ENCODE data around the gene HOXB6.
A peak's percentile ranks its signal among the peaks of the same experiment; 100 is the strongest.

Gene HOXB6

DNA sequence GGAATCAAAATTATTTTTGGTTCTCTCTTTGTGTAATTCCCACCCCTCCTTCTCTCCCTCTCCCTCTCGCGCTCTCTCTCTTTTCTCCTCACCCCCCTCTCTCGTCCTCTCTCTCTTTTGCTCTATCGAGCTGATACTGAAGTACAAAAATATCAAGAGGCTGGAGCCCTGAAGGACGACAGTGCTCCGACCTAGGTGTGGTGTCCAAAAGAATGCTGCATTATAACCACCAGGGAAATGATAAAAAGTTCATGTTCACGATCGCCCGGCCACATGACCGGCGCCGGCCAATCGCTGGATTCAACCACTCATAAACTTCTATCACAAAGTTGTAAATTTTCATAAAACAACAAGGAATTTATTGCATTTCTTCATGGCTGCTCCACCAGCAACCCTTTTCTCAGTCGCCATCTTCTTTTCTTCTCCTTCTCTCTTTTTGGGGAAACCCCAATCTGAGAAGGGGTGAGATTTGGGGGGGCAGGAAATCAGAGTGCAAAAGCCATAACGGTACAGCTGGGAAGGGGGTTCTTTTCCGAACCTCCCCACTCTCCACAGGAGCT is at the start of gene HOXB6:
Gene HOXB6, minus strand, starts transcription at position 217 of the 560 bp plus-strand sequence. CDS start 6,836 bp downstream, outside the sequence.
- no peak for DNase-seq

- DNase-seq, result no peak
Observed at GRCh38 chr17:48649741-48650140, 45.0 kb upstream of the HOXB6 start.

- DNase-seq, result no peak
Observed at GRCh38 chr17:48647963-48648245, 43.1 kb upstream of the HOXB6 start.

DNA sequence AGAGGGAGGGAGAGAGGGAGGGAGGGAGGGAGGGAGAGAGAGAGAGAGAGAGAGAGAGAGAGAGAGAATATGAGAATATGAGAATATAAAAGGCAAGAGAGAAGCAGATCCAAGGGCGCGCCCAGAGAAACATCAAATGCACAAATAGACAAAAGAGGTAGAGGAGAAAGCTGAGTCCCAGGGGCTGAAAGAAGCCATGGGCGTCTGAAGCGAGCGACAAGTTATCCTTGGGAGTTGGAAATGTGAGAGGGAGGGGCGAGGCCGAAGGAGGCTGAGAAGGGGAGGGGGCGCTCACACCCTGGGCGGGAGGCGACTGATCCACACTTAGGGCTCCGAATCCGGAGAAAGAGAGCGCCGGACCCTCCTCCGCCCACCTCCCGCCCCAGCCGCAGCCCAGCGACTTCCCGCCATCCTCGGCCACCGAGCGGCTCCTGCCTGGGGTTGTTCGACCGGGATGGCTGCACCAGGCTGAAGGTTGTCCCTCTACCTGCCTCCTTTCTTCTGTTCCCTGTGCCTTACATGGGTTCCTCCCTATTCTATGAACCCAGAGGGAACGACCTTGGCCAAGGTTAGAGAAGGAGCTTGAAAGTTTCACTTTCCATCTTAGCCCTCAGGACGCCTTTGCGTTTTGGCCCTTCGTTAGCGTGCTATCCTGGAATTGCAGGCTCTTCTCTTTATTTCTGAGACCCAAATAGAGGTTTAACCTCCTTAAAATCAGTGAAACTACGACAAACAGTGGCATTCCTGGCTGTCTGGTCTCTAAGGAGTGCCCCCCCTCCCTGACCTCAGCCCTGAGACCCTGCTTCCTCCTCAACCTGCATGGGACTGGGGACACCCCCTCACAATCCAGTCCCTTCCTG is 42.5 kb upstream of the HOXB6 start:
- DNase-seq, result no peak

- DNase-seq, result peak; percentile 47
Observed at GRCh38 chr17:48646183-48647102, 41.7 kb upstream of the HOXB6 start.

- DNase-seq, result no peak
Observed at GRCh38 chr17:48645639-48646182, 40.9 kb upstream of the HOXB6 start.

DNA sequence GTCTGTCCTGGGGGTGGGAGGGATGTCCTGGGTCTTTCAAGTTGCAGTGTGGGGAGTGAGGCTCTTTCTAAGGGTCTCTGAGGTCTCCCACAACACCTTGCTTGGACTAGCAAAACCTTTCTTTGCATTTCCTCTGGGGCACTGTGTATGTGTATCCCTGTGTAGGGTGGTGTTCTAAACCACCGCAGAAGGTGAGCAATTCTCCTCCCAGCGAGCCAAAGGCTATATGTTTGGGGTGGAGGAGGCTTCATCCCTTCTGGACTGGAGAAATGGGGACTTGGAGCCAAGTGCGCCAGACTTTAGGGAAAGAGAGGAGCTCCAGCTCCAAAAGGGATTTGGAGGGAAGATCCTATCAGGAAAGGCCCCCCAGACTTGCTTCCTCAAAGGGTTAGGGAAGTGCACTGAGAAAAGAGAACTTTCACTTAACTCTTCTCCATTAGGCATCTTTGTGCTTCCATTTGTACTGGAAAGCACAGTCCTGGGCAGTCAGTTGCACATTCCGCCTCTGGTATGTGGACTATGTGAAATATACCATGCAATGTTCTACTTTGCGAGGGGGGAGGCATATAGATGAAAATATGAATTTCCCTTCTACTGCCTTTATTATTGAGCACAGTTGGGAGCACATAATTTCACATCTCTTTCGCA is 40.2 kb upstream of the HOXB6 start:
- no peak for DNase-seq

DNA sequence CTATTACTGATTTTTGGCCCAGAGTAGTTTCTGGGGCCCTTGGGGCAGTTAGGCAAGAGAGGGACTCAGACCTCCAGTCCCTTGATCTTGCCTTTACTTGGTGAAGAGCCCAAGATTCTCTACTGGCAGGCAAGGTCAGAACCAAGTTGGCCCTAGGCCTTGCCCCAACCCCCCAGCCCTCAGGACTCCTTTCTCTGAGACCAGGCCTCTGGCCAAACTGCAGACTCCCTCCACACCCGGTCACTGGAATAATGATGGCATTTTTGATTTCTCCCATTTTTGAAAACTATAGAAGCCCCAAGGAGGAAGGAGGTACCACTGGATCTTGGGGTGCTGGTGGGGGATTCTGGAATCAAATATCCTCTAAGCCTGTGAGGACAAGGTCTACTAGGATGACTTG is 39.4 kb upstream of the HOXB6 start:
- DNase-seq, result no peak

- no peak for DNase-seq
Observed at GRCh38 chr17:48643697-48644012, 38.9 kb upstream of the HOXB6 start.

DNA sequence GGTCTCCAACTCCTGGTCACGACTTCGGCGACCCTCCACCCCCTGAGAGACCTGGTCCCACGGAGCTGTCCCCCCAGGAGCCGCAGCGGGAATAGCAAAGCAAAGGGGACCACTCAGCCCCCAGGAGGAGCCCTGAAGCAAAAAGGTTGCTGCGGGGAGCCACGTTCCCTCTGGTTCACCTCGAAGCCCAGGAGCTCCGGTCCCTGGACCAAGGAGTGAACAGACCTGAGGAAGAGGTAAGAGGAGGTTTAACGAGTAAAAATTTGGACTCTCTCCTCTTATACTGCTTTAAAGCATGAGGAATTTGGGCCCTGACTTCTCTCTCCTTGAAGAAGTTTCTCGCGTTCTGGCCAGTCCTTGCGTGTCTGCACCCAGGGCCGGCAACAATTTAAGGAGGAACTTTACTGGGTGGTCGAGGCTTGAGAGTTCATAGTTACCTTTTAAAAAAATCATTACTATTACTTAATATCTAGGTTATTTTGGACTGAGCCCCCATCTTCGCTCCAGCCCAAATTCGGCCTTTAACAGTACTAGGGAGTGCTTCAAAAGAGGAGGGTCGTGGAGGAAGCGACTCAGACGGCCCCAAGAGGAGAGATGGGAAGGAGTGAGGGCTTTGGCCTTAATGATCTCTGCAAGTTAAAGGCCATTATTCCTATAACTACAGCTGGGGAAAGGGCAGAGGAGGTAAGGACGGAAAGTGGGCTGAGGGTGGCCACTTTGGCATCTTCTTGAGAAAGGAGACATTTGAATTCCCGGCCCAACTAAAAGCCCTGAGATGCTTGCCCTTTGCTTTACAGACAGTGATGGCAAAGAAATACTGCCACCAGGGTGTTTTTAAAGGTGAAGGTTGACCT is 38.3 kb upstream of the HOXB6 start:
- DNase-seq, result no peak

DNA sequence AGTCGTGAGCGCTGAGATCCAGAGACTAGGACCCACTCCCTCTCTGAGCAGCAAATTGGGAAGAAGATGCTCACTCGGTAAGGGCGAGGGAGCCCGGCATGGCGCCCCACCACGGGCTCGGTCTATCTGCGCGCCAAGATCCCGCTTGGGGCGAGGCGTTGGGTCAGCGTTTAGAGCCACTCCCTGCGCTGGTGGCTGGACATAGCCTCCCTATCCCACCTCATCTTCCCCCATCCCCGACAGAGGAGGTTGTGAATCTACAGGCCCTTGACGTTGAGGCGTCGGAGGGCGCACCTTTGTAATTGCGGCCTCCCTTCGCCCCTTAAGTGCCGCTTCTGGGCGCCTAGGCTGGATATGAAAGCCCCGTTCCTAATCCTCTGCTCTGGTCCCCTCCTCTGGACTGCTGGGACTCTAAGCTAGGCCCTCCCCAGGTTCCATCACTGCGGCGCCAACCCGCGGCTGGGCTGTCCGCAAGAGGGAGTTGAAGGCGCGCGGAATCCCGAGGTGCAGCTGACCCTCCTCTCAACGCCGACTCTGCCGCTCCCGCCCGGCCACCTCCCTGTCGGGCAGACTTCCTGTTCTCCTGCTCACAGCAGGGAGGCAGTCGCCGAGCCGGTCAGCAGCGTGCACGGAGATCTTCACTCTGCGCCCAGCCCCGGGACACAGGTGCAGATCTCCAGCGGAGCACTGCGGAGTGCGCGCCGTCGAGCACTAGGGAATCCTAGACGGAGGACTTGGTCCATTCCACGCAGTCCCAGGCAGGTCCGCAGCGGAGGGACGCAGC is 37.5 kb upstream of the HOXB6 start:
- no peak for DNase-seq

GRCh38 chr17:48641541-48642058 is 36.8 kb upstream of the HOXB6 start:
- no peak for DNase-seq

DNA sequence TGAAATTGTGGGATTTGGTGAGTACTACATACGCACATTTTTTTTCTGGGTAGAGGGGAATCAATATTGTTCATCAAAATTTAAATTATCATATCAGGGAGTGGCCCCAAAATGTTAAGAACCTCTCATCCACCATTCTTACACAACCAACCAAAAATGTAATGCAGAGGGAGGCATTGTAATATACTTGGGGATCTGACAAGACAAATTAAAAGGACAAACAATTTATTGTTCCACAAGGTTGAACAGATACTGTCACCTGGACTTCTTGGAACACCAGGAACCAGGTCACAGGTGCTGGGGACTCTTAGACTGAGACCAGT is 36.0 kb upstream of the HOXB6 start:
- no peak for DNase-seq

DNA sequence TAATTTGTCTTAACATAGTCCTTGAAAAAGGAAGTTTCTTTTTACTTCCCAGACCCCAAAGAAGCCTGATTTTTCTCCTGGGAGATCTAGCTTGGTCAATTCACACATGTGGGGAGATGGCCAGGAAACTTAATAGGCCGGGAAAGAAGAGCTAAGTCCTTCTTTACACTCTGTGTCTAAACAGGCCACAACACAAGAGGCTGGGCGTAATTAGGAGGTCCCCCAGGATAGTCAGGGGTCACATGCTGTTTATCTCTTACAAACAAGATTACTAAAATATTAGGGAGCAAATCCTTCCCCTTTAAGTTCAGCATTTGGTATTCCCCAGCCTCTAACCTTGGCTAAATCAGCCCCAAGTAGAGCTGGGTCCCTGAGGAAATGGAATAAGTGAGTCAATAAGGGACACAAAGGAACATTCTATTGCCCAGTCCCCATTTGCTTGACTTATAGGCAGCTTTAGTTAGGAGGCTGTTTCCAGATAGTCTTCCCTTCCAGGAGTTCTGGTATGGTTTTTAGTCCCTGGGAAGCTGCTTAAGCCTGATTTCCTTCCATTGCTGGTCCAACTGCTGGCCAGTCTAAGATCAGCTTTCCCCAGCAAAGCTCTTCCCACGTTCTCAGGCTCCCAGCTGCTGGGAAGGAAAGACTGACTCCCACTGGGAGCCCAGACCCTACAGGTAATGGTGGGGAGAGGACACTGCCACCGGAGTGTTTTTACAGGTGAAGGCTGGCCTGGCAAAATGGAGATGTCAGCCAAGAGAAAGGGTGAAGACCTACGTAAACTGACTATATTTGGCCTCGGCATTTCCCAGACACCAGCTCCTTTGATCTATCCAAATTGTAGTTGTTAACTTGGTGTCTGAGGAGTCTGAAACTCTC is 35.4 kb upstream of the HOXB6 start:
- no peak for DNase-seq

- no peak for DNase-seq
Observed at GRCh38 chr17:48639136-48639535, 34.4 kb upstream of the HOXB6 start.

DNA sequence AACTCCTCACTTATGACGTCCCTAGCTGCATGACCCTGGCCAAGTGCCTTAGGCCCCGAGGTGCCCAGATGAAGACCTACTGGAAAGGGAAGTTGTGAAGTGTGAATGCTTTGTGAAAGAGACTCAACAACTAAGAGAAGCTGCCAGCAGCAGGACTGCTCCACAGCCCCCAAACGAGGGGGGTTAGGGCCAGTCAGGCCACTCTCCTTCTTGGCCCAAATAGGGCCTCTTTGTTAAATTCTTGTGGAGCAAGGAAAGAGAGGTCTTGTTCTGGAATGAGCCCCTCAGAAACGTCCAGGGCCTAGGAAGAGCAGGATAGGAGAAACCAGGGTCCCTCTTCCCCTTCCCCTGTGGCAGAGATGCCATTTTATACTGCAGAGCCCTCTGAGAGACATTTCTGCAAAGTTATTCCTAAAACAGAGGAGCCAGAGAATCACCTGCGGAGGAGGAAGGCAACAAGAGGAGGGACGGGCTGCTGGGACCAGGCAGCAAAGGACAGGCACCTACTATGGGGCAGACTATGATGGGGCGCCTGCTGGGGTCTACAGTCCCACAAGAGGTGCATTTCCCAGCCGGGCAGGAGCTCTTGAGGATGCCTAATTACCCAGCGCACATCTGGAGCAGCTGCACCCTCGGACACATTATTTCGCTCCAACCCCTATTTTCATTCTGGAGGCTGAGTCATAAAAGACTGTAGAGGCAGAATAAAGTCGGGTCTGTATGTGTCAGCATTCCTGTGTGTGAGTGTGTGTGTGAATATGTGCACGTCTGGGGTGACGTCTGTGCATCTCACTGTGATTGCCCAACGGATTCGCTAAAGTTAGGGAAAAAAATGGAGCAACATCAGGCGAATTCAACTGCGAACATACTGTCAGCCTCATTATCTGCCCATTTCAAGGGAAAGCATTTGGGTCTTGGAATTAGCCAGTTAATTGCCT is 32.8 kb upstream of the HOXB6 start:
- no peak for DNase-seq

GRCh38 chr17:48636177-48637018 is 31.6 kb upstream of the HOXB6 start:
- DNase-seq, result peak; percentile 70

Measured in CD4-positive, alpha-beta T cell treated with Interleukin-10 for 1 hour (primary cell).